Activated CD4-positive, alpha-beta T cell treated with anti-CD3 and anti-CD28 coated beads, Interleukin-10, Interleukin-2, amounts not matched to agents 100 ng/mL and 50 ng/mL, durations not matched to agents 16 hours and 8 hours (primary cell): ENCODE data around the gene APOBEC3B.
"Not testable (repeated sequence)": the region's sequence is repeated elsewhere in the genome, so short reads cannot be mapped to it uniquely, and the experiment has no call there.

ENCODE experiments used
- DNase-seq: peaks from one replicate; pipeline ENCODE4 v3.0.0-alpha.2; 2020

The APOBEC3B gene

DNA sequence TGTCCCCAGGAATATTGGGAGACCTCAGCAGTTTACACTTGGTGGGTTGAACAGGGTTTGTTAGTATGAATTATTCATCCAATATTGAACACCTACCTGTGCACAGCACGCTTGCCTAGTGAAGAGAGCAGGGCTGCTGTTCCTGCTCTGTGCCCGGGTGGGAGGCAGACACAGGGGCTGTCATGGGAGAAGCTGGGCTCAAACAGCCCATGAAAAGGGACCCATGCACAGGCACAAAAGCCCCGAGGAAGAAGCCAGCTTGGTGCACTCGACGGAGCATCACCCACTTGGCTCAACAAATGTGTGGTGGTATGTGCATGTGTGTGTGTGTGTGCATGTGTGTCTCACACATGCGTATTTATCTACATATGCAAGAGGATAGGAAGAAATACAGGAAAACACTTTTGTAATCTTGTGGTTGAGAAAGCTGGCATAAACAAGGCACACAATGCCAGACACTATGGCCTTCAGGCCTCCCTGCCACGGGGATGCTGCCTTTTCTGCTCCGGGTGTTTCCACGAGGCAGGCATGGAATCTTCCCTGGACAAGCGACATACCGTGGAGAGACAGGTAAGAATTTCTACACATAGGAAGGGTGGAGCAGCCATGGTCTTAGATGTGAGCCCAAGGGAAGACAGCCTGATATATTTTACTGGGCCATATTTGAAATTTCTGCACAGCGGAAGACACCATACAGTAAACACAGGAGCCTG lies 29.7 kb upstream of the APOBEC3B start:
- no peak for DNase-seq

DNA sequence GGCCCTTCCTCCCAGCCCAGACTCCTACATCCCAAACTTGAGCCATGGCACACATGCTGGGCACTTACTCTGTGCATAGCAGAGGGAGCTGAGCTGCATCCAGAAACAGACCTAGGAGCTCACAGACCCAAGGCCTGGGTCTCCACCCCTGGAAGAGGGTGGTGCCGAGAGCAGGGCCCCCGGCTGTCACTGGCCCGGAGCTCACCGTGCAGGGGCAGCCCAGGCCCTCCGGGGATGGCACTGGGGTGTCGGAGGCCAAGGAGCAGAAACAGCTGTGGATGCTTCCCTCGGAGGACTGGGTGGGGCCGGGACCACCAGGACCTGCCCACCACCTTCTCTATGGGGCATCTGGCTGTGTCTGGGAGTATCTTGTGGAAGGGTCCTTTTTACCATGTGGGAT lies 29.1 kb upstream of the APOBEC3B start:
- no peak for DNase-seq

- DNase-seq: peak; percentile 91
Measured at GRCh38 chr22:38953577-38954413, 28.4 kb upstream of the APOBEC3B start.

DNA sequence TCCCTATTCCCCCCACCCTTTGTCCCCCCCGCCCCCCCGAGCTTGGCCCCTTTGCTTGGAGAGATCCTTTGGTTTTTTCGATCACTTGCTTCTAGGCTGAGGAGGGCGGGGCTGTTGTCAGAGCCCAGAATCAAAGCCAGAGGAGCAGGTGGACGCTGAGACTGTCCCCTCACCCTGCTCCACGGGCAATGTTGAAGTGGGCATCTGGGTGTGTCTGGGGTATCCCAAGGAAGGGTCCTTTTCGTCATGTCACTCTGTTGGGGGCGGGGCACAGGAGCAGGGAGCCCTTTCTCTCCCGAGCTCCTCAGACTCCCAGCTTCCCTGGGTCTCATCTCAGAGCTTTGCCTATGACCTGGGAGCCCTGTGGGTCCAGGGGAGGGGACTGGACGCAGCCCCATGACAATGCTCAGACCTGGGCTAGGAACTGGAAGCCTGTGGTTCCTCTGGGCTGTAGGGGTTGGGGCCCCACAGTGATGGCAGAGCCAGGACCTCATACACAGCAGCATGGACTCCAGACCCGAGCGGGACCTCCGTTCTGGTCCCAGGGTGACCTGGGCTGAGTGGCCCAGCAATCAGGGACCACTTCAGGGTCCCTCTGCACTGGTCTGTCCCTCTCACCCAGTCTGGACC lies 27.6 kb upstream of the APOBEC3B start:
- no peak for DNase-seq

- no peak for DNase-seq
Measured at GRCh38 chr22:38955250-38955905, 26.8 kb upstream of the APOBEC3B start.

GRCh38 chr22:38955926-38956325 lies 26.2 kb upstream of the APOBEC3B start:
- DNase-seq: no peak

DNA sequence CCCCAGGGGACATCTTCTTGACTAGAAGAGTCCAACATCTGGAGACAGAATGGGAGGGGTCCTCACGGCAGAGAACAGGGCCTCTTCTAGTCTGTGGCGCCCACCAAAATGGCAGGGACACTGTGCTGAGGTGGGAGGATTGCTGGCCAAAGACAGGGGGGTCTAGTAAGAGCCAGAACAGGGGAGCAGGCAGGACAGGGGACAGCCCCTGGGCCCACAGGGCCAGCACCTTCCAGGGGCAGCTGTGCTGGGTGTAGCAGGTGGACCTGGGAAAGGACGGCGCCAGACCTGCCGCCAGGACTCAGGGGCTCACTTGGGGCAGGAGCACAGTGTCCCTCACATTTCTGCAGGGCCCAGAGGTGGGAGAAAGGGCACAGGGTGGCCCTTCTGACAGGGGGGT lies 25.6 kb upstream of the APOBEC3B start:
- DNase-seq: no peak

DNA sequence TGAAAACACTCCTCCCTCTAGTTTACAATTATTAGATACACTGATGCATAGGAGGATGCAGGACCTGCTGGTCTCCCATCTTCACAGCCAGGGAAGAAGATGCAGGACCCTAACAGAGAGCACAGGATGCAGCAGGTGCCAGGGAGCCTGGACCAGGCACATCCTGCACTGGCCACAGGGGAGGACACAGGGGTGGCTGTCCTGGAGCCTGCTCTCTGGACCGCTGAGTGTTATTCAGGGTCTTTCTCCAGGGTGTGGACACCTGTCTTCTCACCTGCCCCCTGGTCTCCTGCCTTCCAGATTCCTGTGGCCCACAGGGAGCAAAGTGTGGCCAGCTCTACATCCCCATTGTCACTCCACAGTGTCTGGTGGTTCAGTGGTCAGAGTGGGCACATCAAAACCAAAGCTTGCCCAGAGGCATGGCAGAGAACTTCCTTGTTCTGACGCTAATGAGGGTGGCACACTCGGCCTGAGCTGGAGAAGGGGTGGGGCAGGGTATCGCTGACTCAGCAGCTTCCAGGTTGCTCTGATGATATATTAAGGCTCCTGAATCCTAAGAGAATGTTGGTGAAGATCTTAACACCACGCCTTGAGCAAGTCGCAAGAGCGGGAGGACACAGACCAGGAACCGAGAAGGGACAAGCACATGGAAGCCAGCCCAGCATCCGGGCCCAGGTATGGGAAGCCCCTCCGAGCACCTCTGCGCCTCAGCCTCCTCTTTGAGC lies 24.9 kb upstream of the APOBEC3B start, which contains the start of gene APOBEC3A:
Gene APOBEC3A (plus strand): TSS at position 564 of the 725 bp plus-strand sequence. CDS start 83 bp downstream, at position 647.
- no peak for DNase-seq

- no peak for DNase-seq
Measured at GRCh38 chr22:38957808-38958650, 24.1 kb upstream of the APOBEC3B start.

GRCh38 chr22:38958651-38958943 lies 23.6 kb upstream of the APOBEC3B start:
- not testable (repeated sequence) for DNase-seq

GRCh38 chr22:38959590-38959989 lies 22.6 kb upstream of the APOBEC3B start:
- DNase-seq: no peak

GRCh38 chr22:38960673-38961072 lies 21.5 kb upstream of the APOBEC3B start:
- not testable (repeated sequence) for DNase-seq

GRCh38 chr22:38963291-38963738 lies 18.8 kb upstream of the APOBEC3B start:
- DNase-seq: not testable (repeated sequence)

DNA sequence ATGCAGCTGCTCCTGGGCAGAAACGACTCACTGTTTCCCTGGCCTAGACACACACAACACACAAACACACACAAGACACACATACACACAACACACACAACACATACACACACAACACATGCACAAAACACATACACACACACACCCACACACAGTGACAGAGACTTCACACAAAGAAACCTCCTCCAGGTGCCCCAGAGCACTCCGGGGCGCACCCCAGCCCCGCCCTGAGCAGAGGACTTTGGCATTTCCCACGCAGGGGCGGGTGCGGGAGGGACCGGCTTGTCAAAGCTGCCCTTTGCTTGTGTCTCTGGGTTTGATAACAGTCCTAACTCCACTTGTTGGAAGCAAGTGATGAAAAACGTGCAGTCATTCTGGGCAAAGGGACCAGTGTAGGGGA lies 18.3 kb upstream of the APOBEC3B start:
- no peak for DNase-seq

- no peak for DNase-seq
Measured at GRCh38 chr22:38964306-38964705, 17.8 kb upstream of the APOBEC3B start.

DNA sequence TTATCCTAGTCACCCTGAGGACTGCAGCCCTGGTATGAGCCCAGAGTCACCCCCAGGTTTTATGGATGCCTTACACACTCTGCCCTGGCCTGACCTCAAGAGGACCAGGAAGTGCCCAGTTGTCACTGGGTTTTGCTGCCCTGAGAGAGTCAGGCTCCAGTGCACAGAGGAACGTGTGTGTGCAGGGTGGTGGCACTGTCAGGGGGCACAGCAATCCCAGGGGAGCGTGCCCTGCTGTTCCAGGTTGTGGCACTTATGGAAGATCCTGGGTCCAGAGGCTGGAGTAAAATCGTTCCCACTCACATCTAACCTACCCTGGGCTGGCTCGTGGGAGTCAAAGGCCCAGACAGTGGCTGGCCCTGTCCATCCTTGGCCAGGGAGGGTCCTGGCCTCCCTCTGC lies 17.2 kb upstream of the APOBEC3B start:
- no peak for DNase-seq

GRCh38 chr22:38965614-38966379 lies 16.4 kb upstream of the APOBEC3B start:
- DNase-seq: no peak

DNA sequence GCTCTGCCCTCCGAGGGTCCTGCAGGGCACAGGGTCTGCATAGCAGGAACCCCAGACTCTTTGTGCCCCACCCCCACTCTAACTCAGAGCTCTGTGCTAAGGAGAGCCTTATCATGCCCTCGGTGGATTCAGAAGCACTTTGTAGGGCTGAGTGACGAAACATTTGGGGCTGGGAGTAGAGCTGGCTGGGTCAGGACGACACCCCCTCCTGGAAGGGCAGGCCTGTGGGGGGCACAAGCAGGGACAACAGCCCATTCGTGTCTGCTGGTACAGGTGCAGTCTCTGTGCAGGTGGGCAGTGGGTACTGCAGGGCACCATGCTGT lies 15.8 kb upstream of the APOBEC3B start:
- no peak for DNase-seq

- DNase-seq: no peak
Measured at GRCh38 chr22:38966942-38967341, 15.2 kb upstream of the APOBEC3B start.

- no peak for DNase-seq
Measured at GRCh38 chr22:38967451-38968450, 14.4 kb upstream of the APOBEC3B start.
